Fibroblast of the aortic adventitia (primary cell): ENCODE results near the gene FBXL15. TPM values are rescaled to one million over a fixed set of nuclear protein-coding genes. Genes with fewer than 3 reads are reported as not detected.
A peak's percentile ranks its signal among the peaks of the same experiment; 100 is the strongest.

Source experiments
- DNase-seq: peaks from one replicate; pipeline ENCODE4 v3.0.0-alpha.2; 2010; ENCODE audit warnings: low read depth
- H3K4me3 ChIP-seq: 2 replicates; pipeline ENCODE4 v1.5.1; 2011; ENCODE audit warnings: low read depth, mild to moderate bottlenecking, control low read depth, low read length, moderate library complexity
- CTCF ChIP-seq: IDR thresholded peaks from 2 replicates; pipeline ENCODE4 v1.5.1; 2011; ENCODE audit warnings: mild to moderate bottlenecking, low read length, control low read depth, inconsistent platforms; ENCODE audit not compliant: insufficient read depth
- total RNA-seq: library from RNA; depleted of rRNA; stranded (reverse); fragments of >200 nt; gene quantifications from 2 replicates; pipeline ENCODE4 v1.2.3, GENCODE V29; 2012; ENCODE audit warnings: low replicate concordance

The FBXL15 gene
- total RNA-seq, 1 donor = 5.2 TPM

GRCh38 chr10:102381983-102382382, 38.7 kb upstream of the FBXL15 start:
- H3K4me3 ChIP-seq = no peak overlapping the region
- no peak for TF ChIP-seq CTCF
- DNase-seq = no peak

DNA sequence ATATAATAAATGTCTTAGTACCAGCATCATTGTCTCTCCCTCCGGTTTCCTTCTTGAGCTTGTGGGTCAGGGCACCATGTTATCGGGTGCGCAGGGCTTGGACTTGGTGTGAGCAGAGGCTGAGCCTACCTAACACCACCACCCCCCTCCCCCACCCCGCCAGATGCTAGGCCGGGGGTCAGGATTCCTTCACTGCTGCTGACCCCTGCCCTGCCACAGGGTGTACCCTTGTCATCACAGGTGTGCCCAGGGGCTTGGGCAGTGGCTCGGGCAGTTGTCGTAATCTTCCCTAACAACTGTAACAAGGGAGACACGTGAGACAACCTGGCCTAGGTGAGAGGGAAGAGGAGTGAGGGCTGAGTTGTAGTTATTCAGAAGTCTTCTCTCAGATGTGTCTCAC, 37.8 kb upstream of the FBXL15 start:
- TF ChIP-seq CTCF = no peak
- no peak for DNase-seq
- H3K4me3 ChIP-seq = no peak overlapping the region

- no peak overlapping the region for H3K4me3 ChIP-seq
- TF ChIP-seq CTCF = peak; percentile 16
- DNase-seq = peak; percentile 15
Observed at GRCh38 chr10:102384053-102384452, 36.6 kb upstream of the FBXL15 start.

DNA sequence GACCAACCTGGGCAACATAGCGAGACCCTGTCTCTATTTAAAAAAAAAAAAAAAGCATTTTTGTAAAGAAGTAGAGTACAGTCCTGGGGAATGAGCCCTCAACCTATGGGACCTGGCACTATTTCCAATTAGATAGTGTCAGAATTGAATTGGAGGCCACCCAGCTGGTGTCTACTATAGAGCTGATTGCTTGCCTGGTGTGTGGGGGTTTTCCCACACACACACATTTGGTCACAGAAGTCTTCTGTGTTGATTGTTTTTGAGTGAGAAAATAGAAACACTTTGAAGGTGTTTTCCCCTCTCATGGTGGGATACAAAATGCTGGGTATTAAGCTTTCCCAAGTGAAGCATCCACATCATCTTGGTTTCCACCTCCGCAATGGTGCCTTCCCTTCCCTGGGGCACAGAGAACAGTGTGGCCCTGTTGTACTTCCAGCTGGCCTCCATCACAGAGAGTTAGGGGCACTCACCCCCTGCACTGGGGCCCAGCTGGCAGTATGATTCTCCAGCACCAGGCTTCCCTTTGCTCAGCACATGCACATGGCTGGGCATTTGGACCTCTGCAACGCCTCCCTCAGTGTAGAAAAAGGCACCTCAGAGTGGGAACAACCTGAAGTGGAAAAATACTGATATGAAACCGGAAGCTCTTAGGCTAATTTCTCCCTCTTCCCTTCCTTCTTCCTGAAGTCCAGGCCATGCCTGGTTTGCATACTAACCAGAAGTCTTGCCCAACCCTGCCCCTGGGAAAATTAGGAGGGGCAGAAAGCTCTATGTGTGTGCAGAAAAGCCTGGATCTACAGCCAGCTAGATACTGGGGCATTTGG, 35.8 kb upstream of the FBXL15 start:
- DNase-seq = peak; percentile 58
- TF ChIP-seq CTCF = no peak
- H3K4me3 ChIP-seq = no peak overlapping the region

- no peak overlapping the region for H3K4me3 ChIP-seq
- no peak for DNase-seq
- no peak for TF ChIP-seq CTCF
Observed at GRCh38 chr10:102389894-102390293, 30.7 kb upstream of the FBXL15 start.

- H3K4me3 ChIP-seq = no peak overlapping the region
- no peak for TF ChIP-seq CTCF
- DNase-seq = no peak
Observed at GRCh38 chr10:102392306-102392705, 28.3 kb upstream of the FBXL15 start.
